H9 (cell line): ENCODE measurements around the gene GOLGA3. TPM values are rescaled to one million over a fixed set of nuclear protein-coding genes. Genes with fewer than 3 reads are reported as not detected.

Source experiments
- DNase-seq: peaks from one replicate; pipeline ENCODE4 v3.0.0-alpha.2; 2017
- H2AFZ ChIP-seq: one replicate; pipeline ENCODE4 v1.6.1; 2013; ENCODE audit warnings: mild to moderate bottlenecking, low read length, control low read depth, moderate library complexity
- H2AK5ac ChIP-seq: 2 replicates; pipeline ENCODE4 v1.6.1; 2013; ENCODE audit warnings: low read length, control low read depth, mixed read lengths; ENCODE audit not compliant: insufficient read length
- H2BK120ac ChIP-seq: one replicate; pipeline ENCODE4 v1.6.1; 2013; ENCODE audit warnings: low read depth, mild to moderate bottlenecking, low read length, control low read depth, inconsistent platforms; ENCODE audit not compliant: poor library complexity, severe bottlenecking
- H2BK12ac ChIP-seq: 2 replicates; pipeline ENCODE4 v1.6.1; 2013; ENCODE audit warnings: low read length, control low read depth, mixed read lengths, low read depth; ENCODE audit not compliant: insufficient read length
- H2BK15ac ChIP-seq: 2 replicates; pipeline ENCODE4 v1.6.1; 2013; ENCODE audit warnings: low read depth, low read length, control low read depth
- H2BK20ac ChIP-seq: one replicate; pipeline ENCODE4 v1.6.1; 2013; ENCODE audit warnings: low read depth, mild to moderate bottlenecking, low read length, control low read depth, inconsistent platforms; ENCODE audit not compliant: poor library complexity, severe bottlenecking
- H2BK5ac ChIP-seq: 2 replicates; pipeline ENCODE4 v1.6.1; 2013; ENCODE audit warnings: low read length, control low read depth, mixed read lengths; ENCODE audit not compliant: insufficient read length
- H3K14ac ChIP-seq: 2 replicates; pipeline ENCODE4 v1.6.1; 2013; ENCODE audit warnings: low read length, control low read depth; ENCODE audit not compliant: insufficient read depth
- H3K18ac ChIP-seq: 2 replicates; pipeline ENCODE4 v1.6.1; 2013; ENCODE audit warnings: low read depth, mild to moderate bottlenecking, mixed read lengths, low read length, control low read depth; ENCODE audit not compliant: insufficient read length
- H3K23ac ChIP-seq: 2 replicates; pipeline ENCODE4 v1.6.1; 2013; ENCODE audit warnings: low read length, control low read depth, mixed read lengths, low read depth; ENCODE audit not compliant: insufficient read length
- H3K23me2 ChIP-seq: 2 replicates; pipeline ENCODE4 v1.6.1; 2013; ENCODE audit warnings: low read depth, mild to moderate bottlenecking, mixed read lengths, low read length, control low read depth; ENCODE audit not compliant: insufficient read length, poor library complexity, severe bottlenecking
- H3K27ac ChIP-seq: 2 replicates; pipeline ENCODE4 v1.5.1; 2013; ENCODE audit warnings: low read length, control low read depth, mixed read lengths, low read depth; ENCODE audit not compliant: insufficient read length
- H3K27me3 ChIP-seq: 2 replicates; pipeline ENCODE4 v1.6.1; 2013; ENCODE audit warnings: low read length, control low read depth, inconsistent platforms; ENCODE audit not compliant: insufficient read depth
- H3K4ac ChIP-seq: 2 replicates; pipeline ENCODE4 v1.6.1; 2013; ENCODE audit warnings: low read depth, mild to moderate bottlenecking, control low read depth, inconsistent platforms, low read length, moderate library complexity
- H3K4me1 ChIP-seq: 2 replicates; pipeline ENCODE4 v1.6.1; 2013; ENCODE audit warnings: low read length, control low read depth, inconsistent platforms; ENCODE audit not compliant: insufficient read depth
- H3K4me2 ChIP-seq: 2 replicates; pipeline ENCODE4 v1.6.1; 2013; ENCODE audit warnings: low read length, control low read depth, mixed read lengths; ENCODE audit not compliant: insufficient read length, insufficient read depth
- H3K56ac ChIP-seq: 2 replicates; pipeline ENCODE4 v1.6.1; 2013; ENCODE audit warnings: low read depth, mild to moderate bottlenecking, mixed read lengths, low read length, control low read depth; ENCODE audit not compliant: insufficient read length
- H3K79me1 ChIP-seq: 2 replicates; pipeline ENCODE4 v1.6.1; 2013; ENCODE audit warnings: low read depth, mild to moderate bottlenecking, moderate library complexity, low read length, control low read depth, inconsistent platforms; ENCODE audit not compliant: insufficient read depth, poor library complexity, severe bottlenecking
- H3K79me2 ChIP-seq: 2 replicates; pipeline ENCODE4 v1.6.1; 2013; ENCODE audit warnings: low read length, control low read depth, inconsistent platforms; ENCODE audit not compliant: insufficient read depth
- H3K9ac ChIP-seq: 2 replicates; pipeline ENCODE4 v1.6.1; 2013; ENCODE audit warnings: low read length, control low read depth, mixed read lengths; ENCODE audit not compliant: insufficient read length; ENCODE audit errors: extremely low read depth
- H3K9me3 ChIP-seq: one replicate; pipeline ENCODE4 v1.6.1; 2013; ENCODE audit warnings: low read depth, low read length, inconsistent platforms; ENCODE audit not compliant: control insufficient read depth
- H3T11ph ChIP-seq: one replicate; pipeline ENCODE4 v1.6.1; 2013; ENCODE audit warnings: mild to moderate bottlenecking, low read length, control low read depth, inconsistent platforms
- H4K20me1 ChIP-seq: one replicate; pipeline ENCODE4 v1.6.1; 2013; ENCODE audit not compliant: control insufficient read depth, insufficient read length, insufficient read depth
- H4K5ac ChIP-seq: 2 replicates; pipeline ENCODE4 v1.6.1; 2013; ENCODE audit warnings: low read depth, mild to moderate bottlenecking, mixed read lengths, low read length, control low read depth; ENCODE audit not compliant: insufficient read length
- H4K8ac ChIP-seq: replicated peaks from 2 replicates; pipeline ENCODE4 v1.6.1; 2013; ENCODE audit warnings: low read length, control low read depth, mixed read lengths, low read depth; ENCODE audit not compliant: insufficient read length
- H4K91ac ChIP-seq: 2 replicates; pipeline ENCODE4 v1.6.1; 2013; ENCODE audit warnings: low read depth, mild to moderate bottlenecking, moderate library complexity, mixed read lengths, low read length, control low read depth; ENCODE audit not compliant: insufficient read length
- H3K27ac Mint-ChIP-seq, 3 experiments: 2 replicates in 2 of 3; 3 replicates in 1 of 3; pipeline ENCODE4 v1.8.0; 2020 to 2021; ENCODE audit warnings: mixed read lengths in 3 of 3, mild to moderate bottlenecking in 1 of 3, moderate library complexity in 1 of 3
- H3K27me3 Mint-ChIP-seq: 2 replicates; pipeline ENCODE4 v1.8.0; 2021; ENCODE audit warnings: low read depth, mild to moderate bottlenecking, moderate library complexity, mixed read lengths
- H3K36me3 Mint-ChIP-seq, 3 experiments: 2 replicates in 2 of 3; 3 replicates in 1 of 3; pipeline ENCODE4 v1.8.0; 2020 to 2021; ENCODE audit warnings: low read depth in 3 of 3, mixed read lengths in 3 of 3; ENCODE audit not compliant: insufficient read depth in 1 of 3
- H3K4me1 Mint-ChIP-seq, 2 experiments: 2 replicates each; pipeline ENCODE4 v1.8.0; 2020; ENCODE audit warnings: mixed read lengths in 2 of 2
- H3K4me3 Mint-ChIP-seq, 2 experiments: 2 replicates in 1 of 2; 3 replicates in 1 of 2; pipeline ENCODE4 v1.8.0; 2020 to 2021; ENCODE audit warnings: mild to moderate bottlenecking in 2 of 2, mixed read lengths in 2 of 2, moderate library complexity in 1 of 2
- H3K9me3 Mint-ChIP-seq, 2 experiments: 2 replicates in 1 of 2; 3 replicates in 1 of 2; pipeline ENCODE4 v1.8.0; 2020; ENCODE audit warnings: mild to moderate bottlenecking in 2 of 2, mixed read lengths in 2 of 2, moderate library complexity in 1 of 2
- WGBS: extraction: QIAGEN DNeasy Blood & Tissue Kit; methylation state at CpG from one replicate; pipeline ENCODE4 v1.1.7; 2013; ENCODE audit warnings: missing lambda C conversion rate, low lambda C conversion rate, mixed read lengths; ENCODE audit not compliant: insufficient read length; ENCODE audit errors: extremely low coverage; 5-methylcytosine and 5-hydroxymethylcytosine counted together
- total RNA-seq: library from RNA; stranded (reverse); gene quantifications from 2 replicates; pipeline ENCODE4 v1.2.1, GENCODE V29; 2021
- TF ChIP-seq, protein P1 (sequence below): fragments of 200-600 bp; sonication (generic); conservative IDR thresholded peaks from 3 replicates; pipeline ENCODE4 v1.8.0; 2021; ENCODE audit warnings: antibody characterized with exemption, mild to moderate bottlenecking

Gene GOLGA3
- total RNA-seq, 1 experiment from 2014 or later = 40.1 TPM

DNA sequence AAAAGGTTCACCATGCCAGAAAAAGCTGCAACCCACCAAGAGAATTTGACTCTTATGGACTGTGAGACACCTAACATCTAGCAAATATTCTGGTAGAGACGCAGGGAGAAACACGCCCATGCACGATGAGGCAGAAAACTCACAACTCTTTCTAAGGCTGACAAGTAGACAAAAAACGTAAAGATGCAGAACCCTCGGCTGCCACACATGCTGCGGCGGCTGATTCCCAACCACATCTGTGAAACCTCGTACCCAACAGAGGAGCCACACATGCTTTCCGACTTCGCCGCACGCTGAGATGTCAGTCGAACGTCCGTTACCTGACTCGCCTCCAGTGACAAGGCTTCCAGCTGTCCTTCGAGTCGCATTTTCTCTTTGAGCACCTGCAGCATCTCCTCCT lies 21.8 kb downstream of the GOLGA3 start:
- Mint-ChIP-seq H3K36me3 (peaks cover 62 to 83% (median 81%) of the 10 kb centered on the region in 3 experiments), H3K27me3 (no peaks in the 10 kb centered on the region; the same call in 1 of the 2 replicates), H3K9me3 (peaks cover 8 to 12% of the 10 kb centered on the region in 2 experiments), H3K27ac (no peak overlapping the region), H3K4me3 (no peak overlapping the region), H3K4me1 (no peaks in the 10 kb centered on the region)
- DNase-seq = no peak
- Histone ChIP-seq H3K4me1 (no peaks in the 10 kb centered on the region), H3K4ac (no peak overlapping the region), H2BK120ac (no peak overlapping the region), H3K23ac (no peak overlapping the region), H3K23me2 (no peaks in the 10 kb centered on the region), H4K91ac (no peak overlapping the region), H3K18ac (no peak overlapping the region), H3K79me2 (no peaks in the 10 kb centered on the region), H2BK5ac (no peak overlapping the region), H3T11ph (no peak overlapping the region), H3K9ac (no peak overlapping the region), H2BK20ac (no peak overlapping the region), H2AFZ (no peak overlapping the region), H2BK15ac (no peak overlapping the region), H3K9me3 (no peaks in the 10 kb centered on the region), H2AK5ac (no peak overlapping the region), H3K27ac (no peak overlapping the region), H3K14ac (no peak overlapping the region), H4K5ac (no peak overlapping the region), H3K4me2 (no peak overlapping the region), H4K20me1 (no peaks in the 10 kb centered on the region), H2BK12ac (no peak overlapping the region), H3K79me1 (no peaks in the 10 kb centered on the region), H4K8ac (no peak overlapping the region), H3K27me3 (no peaks in the 10 kb centered on the region), H3K56ac (no peak overlapping the region)
- WGBS = no CpG with 5 or more reads among the region's 18 CpGs
- TF ChIP-seq, protein P1, sequence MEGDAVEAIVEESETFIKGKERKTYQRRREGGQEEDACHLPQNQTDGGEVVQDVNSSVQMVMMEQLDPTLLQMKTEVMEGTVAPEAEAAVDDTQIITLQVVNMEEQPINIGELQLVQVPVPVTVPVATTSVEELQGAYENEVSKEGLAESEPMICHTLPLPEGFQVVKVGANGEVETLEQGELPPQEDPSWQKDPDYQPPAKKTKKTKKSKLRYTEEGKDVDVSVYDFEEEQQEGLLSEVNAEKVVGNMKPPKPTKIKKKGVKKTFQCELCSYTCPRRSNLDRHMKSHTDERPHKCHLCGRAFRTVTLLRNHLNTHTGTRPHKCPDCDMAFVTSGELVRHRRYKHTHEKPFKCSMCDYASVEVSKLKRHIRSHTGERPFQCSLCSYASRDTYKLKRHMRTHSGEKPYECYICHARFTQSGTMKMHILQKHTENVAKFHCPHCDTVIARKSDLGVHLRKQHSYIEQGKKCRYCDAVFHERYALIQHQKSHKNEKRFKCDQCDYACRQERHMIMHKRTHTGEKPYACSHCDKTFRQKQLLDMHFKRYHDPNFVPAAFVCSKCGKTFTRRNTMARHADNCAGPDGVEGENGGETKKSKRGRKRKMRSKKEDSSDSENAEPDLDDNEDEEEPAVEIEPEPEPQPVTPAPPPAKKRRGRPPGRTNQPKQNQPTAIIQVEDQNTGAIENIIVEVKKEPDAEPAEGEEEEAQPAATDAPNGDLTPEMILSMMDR = no peak
